Endodermal cell (in vitro differentiated cells): ENCODE measurements around the gene RAB7A. TPM values are rescaled to one million over a fixed set of nuclear protein-coding genes. Genes with fewer than 3 reads are reported as not detected.
"Not testable (repeated sequence)": the region's sequence is repeated elsewhere in the genome, so short reads cannot be mapped to it uniquely, and the experiment has no call there.

ENCODE experiments used
- DNase-seq: peaks from one replicate; pipeline ENCODE4 v3.0.0-alpha.2; 2017
- H3K27ac ChIP-seq: 2 replicates; pipeline ENCODE4 v1.5.1; 2013; ENCODE audit warnings: mild to moderate bottlenecking, low read depth, low read length, moderate library complexity
- H3K27me3 ChIP-seq: 2 replicates; pipeline ENCODE4 v1.6.1; 2013; ENCODE audit warnings: mild to moderate bottlenecking, low read length, moderate library complexity; ENCODE audit not compliant: insufficient read depth, control insufficient read depth, poor library complexity, severe bottlenecking
- H3K36me3 ChIP-seq: 2 replicates; pipeline ENCODE4 v1.7.0; 2013; ENCODE audit warnings: mild to moderate bottlenecking, low read length, moderate library complexity; ENCODE audit not compliant: control insufficient read depth, insufficient read depth
- H3K4me1 ChIP-seq: one replicate; pipeline ENCODE4 v1.7.0; 2013; ENCODE audit warnings: low read length; ENCODE audit not compliant: control insufficient read depth, insufficient read depth
- H3K4me3 ChIP-seq: 2 replicates; pipeline ENCODE4 v1.5.1; 2013; ENCODE audit warnings: mild to moderate bottlenecking, low read length, moderate library complexity
- H3K9ac ChIP-seq: 2 replicates; pipeline ENCODE4 v1.6.1; 2013; ENCODE audit warnings: mild to moderate bottlenecking, low read length, moderate library complexity; ENCODE audit not compliant: poor library complexity, severe bottlenecking; ENCODE audit errors: extremely low read depth
- H3K9me3 ChIP-seq: 2 replicates; pipeline ENCODE4 v1.6.1; 2013; ENCODE audit warnings: mild to moderate bottlenecking, low read length, moderate library complexity; ENCODE audit not compliant: control insufficient read depth
- H3K27ac Mint-ChIP-seq: 2 replicates; pipeline ENCODE4 v1.8.0; 2020; ENCODE audit warnings: mixed read lengths
- H3K27me3 Mint-ChIP-seq: 2 replicates; pipeline ENCODE4 v1.8.0; 2021; ENCODE audit warnings: mild to moderate bottlenecking, mixed read lengths; ENCODE audit not compliant: insufficient read depth
- H3K36me3 Mint-ChIP-seq: 2 replicates; pipeline ENCODE4 v1.8.0; 2020; ENCODE audit warnings: low read depth, mixed read lengths
- H3K4me1 Mint-ChIP-seq: 2 replicates; pipeline ENCODE4 v1.8.0; 2020; ENCODE audit warnings: mixed read lengths
- H3K4me3 Mint-ChIP-seq: 2 replicates; pipeline ENCODE4 v1.8.0; 2020; ENCODE audit warnings: mild to moderate bottlenecking, moderate library complexity, mixed read lengths
- H3K9me3 Mint-ChIP-seq: 2 replicates; pipeline ENCODE4 v1.8.0; 2020; ENCODE audit warnings: mild to moderate bottlenecking, mixed read lengths
- WGBS, 2 experiments: methylation state at CpG; one replicate each; pipeline versions ENCODE4 v1.1.5 to v1.1.7; 2013; ENCODE audit warnings: missing lambda C conversion rate in 2 of 2, mixed read lengths in 1 of 2; ENCODE audit not compliant: insufficient coverage in 1 of 2, insufficient read length in 1 of 2; 5-methylcytosine and 5-hydroxymethylcytosine counted together
- total RNA-seq, 2 donors: library from RNA; stranded (reverse); fragmentation: NEBNext Ultra II Directional in 1 of 2; extraction: Animal tissue kit (Norgen Biotek cat#: 25700) in 1 of 2; gene quantifications; 2 replicates in 1 of 2; 3 replicates in 1 of 2; pipeline ENCODE4 v1.2.1, GENCODE V29; 2021
- TF ChIP-seq, protein P1 (sequence below): fragments of 200-600 bp; sonication (generic); conservative IDR thresholded peaks from 2 replicates; pipeline ENCODE4 v1.5.0; 2021; ENCODE audit warnings: antibody characterized with exemption, mild to moderate bottlenecking

The RAB7A gene
- total RNA-seq, 2 donors from 2014 or later, result 166 to 194 TPM

DNA sequence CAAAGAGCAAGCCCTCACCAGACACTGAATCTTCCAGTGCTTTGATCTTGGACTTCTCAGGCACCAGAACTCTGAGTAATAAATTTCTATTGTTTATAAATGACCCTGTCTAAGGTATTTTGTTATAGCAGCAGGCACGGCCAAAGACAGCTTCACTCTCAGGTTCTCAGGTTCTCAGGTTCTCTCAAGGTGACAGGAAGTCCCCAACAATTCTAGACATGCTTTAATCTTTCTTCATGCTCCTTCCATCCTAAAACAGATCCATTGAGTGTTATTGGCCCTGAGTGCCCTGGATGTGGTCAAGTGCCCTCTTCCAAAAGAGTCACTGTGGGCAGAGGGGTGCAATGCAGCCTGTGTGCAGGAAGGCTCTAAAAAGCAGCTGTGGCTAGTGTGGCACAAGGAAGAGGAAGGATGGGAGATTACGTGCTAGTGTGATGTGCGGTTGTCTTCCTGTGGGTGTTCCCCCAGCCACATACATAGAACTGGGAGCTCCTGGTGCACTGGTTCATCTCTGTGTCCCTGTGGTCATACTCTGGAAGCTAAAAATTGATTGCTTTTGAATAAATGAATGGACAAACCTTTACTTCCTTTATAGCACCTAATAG is 11.0 kb upstream of the RAB7A start:
- H3K4me3 Mint-ChIP-seq, result no peak overlapping the region
- TF ChIP-seq, protein P1, sequence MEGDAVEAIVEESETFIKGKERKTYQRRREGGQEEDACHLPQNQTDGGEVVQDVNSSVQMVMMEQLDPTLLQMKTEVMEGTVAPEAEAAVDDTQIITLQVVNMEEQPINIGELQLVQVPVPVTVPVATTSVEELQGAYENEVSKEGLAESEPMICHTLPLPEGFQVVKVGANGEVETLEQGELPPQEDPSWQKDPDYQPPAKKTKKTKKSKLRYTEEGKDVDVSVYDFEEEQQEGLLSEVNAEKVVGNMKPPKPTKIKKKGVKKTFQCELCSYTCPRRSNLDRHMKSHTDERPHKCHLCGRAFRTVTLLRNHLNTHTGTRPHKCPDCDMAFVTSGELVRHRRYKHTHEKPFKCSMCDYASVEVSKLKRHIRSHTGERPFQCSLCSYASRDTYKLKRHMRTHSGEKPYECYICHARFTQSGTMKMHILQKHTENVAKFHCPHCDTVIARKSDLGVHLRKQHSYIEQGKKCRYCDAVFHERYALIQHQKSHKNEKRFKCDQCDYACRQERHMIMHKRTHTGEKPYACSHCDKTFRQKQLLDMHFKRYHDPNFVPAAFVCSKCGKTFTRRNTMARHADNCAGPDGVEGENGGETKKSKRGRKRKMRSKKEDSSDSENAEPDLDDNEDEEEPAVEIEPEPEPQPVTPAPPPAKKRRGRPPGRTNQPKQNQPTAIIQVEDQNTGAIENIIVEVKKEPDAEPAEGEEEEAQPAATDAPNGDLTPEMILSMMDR, result no peak
- Histone ChIP-seq H3K27me3 (no peaks in the 10 kb centered on the region), H3K4me3 (no peak overlapping the region), H3K4me1 (no peaks in the 10 kb centered on the region), H3K27ac (no peak overlapping the region), H3K36me3 (no peaks in the 10 kb centered on the region), H3K9me3 (no peaks in the 10 kb centered on the region), H3K9ac (no peak overlapping the region)
- no peak for DNase-seq
- H3K4me1 Mint-ChIP-seq, result peaks cover 13% of the 10 kb centered on the region
- no peaks in the 10 kb centered on the region for H3K36me3 Mint-ChIP-seq
- no peaks in the 10 kb centered on the region for H3K9me3 Mint-ChIP-seq
- H3K27me3 Mint-ChIP-seq, result peaks cover 14% of the 10 kb centered on the region
- no peak overlapping the region for H3K27ac Mint-ChIP-seq
- 88 to 95% methylated on average over 1 to 3 of the region's 3 CpGs for WGBS, 2 experiments

DNA sequence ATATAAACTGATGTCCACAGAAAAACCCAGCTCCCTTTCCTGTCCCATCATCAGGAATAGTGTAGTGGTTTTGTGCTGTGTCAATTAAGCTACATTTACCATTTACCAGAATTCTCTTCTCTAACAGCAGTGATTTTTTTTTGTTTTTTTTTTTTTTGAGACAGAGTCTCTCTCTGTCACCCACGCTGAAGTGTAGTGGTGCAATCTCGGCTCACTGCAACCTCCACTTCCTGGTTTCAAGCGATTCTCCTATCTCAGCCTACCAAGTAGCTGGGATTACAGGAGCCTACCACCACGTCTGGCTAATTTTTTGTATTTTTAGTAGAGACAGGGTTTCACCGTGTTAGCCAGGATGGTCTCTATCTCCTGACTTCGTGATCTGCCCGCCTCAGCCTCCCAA is 7.1 kb upstream of the RAB7A start:
- not testable (repeated sequence) for H3K27ac ChIP-seq, DNase-seq, H3K27ac Mint-ChIP-seq, H3K9me3 Mint-ChIP-seq, H3K9ac ChIP-seq, H3K4me3 Mint-ChIP-seq, H3K4me3 ChIP-seq, H3K9me3 ChIP-seq, H3K36me3 Mint-ChIP-seq, H3K27me3 ChIP-seq, H3K36me3 ChIP-seq, H3K4me1 ChIP-seq
- 94 to 98% methylated on average over 7 of the region's 7 CpGs for WGBS, 2 experiments
- Mint-ChIP-seq H3K27me3 (peaks cover 13% of the 10 kb centered on the region), H3K4me1 (peaks cover 18% of the 10 kb centered on the region)

DNA sequence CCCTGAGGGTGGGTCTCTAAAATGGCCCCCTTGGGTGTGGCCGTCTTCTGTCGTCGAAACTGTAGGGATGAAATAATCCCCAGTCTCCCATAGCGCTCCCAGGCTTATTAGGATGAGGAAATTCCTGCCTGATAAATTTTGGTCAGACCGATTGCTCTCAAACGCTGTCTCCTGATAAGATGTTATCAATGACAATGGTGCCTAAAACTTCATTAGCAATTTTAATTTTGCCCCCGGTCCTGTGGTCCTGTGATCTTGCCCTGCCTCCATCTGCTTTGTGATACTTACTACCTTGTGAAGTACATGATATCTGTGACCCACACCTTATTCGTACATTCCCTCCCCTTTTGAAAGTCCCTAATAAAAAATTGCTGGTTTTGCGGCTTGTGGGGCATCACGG is 5.1 kb upstream of the RAB7A start:
- peaks cover 21% of the 10 kb centered on the region for H3K4me1 Mint-ChIP-seq
- TF ChIP-seq, protein P1, result no peak
- peak overlapping the region; percentile 15 for H3K4me3 Mint-ChIP-seq
- peaks cover 8% of the 10 kb centered on the region for H3K27me3 Mint-ChIP-seq
- Histone ChIP-seq H3K4me3 (no peak overlapping the region), H3K27ac (no peak overlapping the region), H3K9me3 (no peaks in the 10 kb centered on the region), H3K4me1 (no peaks in the 10 kb centered on the region), H3K36me3 (no peaks in the 10 kb centered on the region), H3K9ac (no peak overlapping the region), H3K27me3 (no peaks in the 10 kb centered on the region)
- H3K9me3 Mint-ChIP-seq, result no peaks in the 10 kb centered on the region
- H3K36me3 Mint-ChIP-seq, result no peaks in the 10 kb centered on the region
- H3K27ac Mint-ChIP-seq, result no peak overlapping the region
- 32 to 42% methylated on average over 10 of the region's 10 CpGs for WGBS, 2 experiments
- peak; percentile 54 for DNase-seq

DNA sequence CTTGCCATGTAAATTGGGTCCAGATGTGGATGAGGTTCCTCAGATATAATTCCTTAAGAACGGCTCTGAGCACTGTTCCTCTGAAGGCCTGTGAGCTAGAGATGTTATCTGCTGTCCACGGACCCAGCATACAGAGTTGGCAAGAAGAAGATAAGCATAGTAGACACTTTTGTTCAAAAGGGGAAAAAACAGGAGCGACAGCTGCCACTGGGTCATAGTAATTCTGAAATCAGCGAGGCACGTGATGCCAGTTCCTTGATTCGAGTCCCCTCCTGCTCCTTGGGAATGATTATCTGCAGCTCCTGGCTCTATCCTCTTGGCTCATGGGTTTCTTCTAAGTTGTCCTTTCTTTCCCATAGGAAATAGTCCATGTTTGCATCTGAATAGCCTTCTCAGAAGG is 2.5 kb upstream of the RAB7A start:
- no peaks in the 10 kb centered on the region for H3K36me3 Mint-ChIP-seq
- peaks cover 35% of the 10 kb centered on the region for H3K4me1 Mint-ChIP-seq
- H3K27me3 ChIP-seq, result no peaks in the 10 kb centered on the region
- TF ChIP-seq, protein P1, result no peak
- H3K4me3 ChIP-seq, result no peak overlapping the region
- H3K4me3 Mint-ChIP-seq, result no peak overlapping the region
- no peak overlapping the region for H3K9ac ChIP-seq
- 89 to 93% methylated on average over 6 of the region's 6 CpGs for WGBS, 2 experiments
- H3K36me3 ChIP-seq, result no peaks in the 10 kb centered on the region
- no peaks in the 10 kb centered on the region for H3K9me3 ChIP-seq
- no peak overlapping the region for H3K27ac Mint-ChIP-seq
- H3K27ac ChIP-seq, result no peak overlapping the region
- peaks cover 8% of the 10 kb centered on the region for H3K27me3 Mint-ChIP-seq
- no peak for DNase-seq
- H3K9me3 Mint-ChIP-seq, result no peaks in the 10 kb centered on the region
- no peaks in the 10 kb centered on the region for H3K4me1 ChIP-seq
